Activated naive CD8-positive, alpha-beta T cell (primary cell): Measurements from ENCODE around the gene SLC6A4.

ENCODE experiments used
- H3K27ac Mint-ChIP-seq: one replicate; pipeline ENCODE4 v1.8.0; 2021; ENCODE audit warnings: mixed read lengths
- H3K27me3 Mint-ChIP-seq: one replicate; pipeline ENCODE4 v1.8.0; 2021; ENCODE audit warnings: mixed read lengths
- H3K36me3 Mint-ChIP-seq: one replicate; pipeline ENCODE4 v1.8.0; 2021; ENCODE audit warnings: mixed read lengths
- H3K4me1 Mint-ChIP-seq: one replicate; pipeline ENCODE4 v1.8.0; 2021; ENCODE audit warnings: low read depth, mixed read lengths
- H3K4me3 Mint-ChIP-seq: one replicate; pipeline ENCODE4 v1.8.0; 2021; ENCODE audit warnings: mild to moderate bottlenecking, mixed read lengths
- H3K9me3 Mint-ChIP-seq: one replicate; pipeline ENCODE4 v1.8.0; 2021; ENCODE audit warnings: low read depth, mixed read lengths

The SLC6A4 gene

GRCh38 chr17:30191072-30191471, 44.4 kb downstream of the SLC6A4 start:
- H3K36me3 Mint-ChIP-seq: peaks cover 4% of the 10 kb centered on the region
- H3K9me3 Mint-ChIP-seq: no peaks in the 10 kb centered on the region
- no peak overlapping the region for H3K27ac Mint-ChIP-seq
- no peaks in the 10 kb centered on the region for H3K27me3 Mint-ChIP-seq
- no peak overlapping the region for H3K4me3 Mint-ChIP-seq
- H3K4me1 Mint-ChIP-seq: no peaks in the 10 kb centered on the region

- Mint-ChIP-seq H3K36me3 (peaks cover 13% of the 10 kb centered on the region), H3K9me3 (no peaks in the 10 kb centered on the region), H3K27me3 (no peaks in the 10 kb centered on the region), H3K27ac (peak overlapping the region; percentile 84), H3K4me3 (no peak overlapping the region), H3K4me1 (no peaks in the 10 kb centered on the region)
Measured at GRCh38 chr17:30188211-30188939, 47.1 kb downstream of the SLC6A4 start.

GRCh38 chr17:30187573-30187972, 47.9 kb downstream of the SLC6A4 start:
- peak overlapping the region; percentile 43 for H3K27ac Mint-ChIP-seq
- no peaks in the 10 kb centered on the region for H3K27me3 Mint-ChIP-seq
- peaks cover 15% of the 10 kb centered on the region for H3K36me3 Mint-ChIP-seq
- no peak overlapping the region for H3K4me3 Mint-ChIP-seq
- H3K9me3 Mint-ChIP-seq: no peaks in the 10 kb centered on the region
- H3K4me1 Mint-ChIP-seq: no peaks in the 10 kb centered on the region

GRCh38 chr17:30186761-30187160, 48.7 kb downstream of the SLC6A4 start:
- no peaks in the 10 kb centered on the region for H3K27me3 Mint-ChIP-seq
- H3K27ac Mint-ChIP-seq: no peak overlapping the region
- H3K4me3 Mint-ChIP-seq: no peak overlapping the region
- H3K4me1 Mint-ChIP-seq: no peaks in the 10 kb centered on the region
- H3K36me3 Mint-ChIP-seq: peaks cover 15% of the 10 kb centered on the region
- H3K9me3 Mint-ChIP-seq: no peaks in the 10 kb centered on the region

- no peaks in the 10 kb centered on the region for H3K27me3 Mint-ChIP-seq
Measured at GRCh38 chr17:30176855-30177254, 58.6 kb downstream of the SLC6A4 start.

GRCh38 chr17:30174556-30174955, 60.9 kb downstream of the SLC6A4 start:
- no peaks in the 10 kb centered on the region for H3K9me3 Mint-ChIP-seq
- H3K4me3 Mint-ChIP-seq: no peak overlapping the region
- H3K27ac Mint-ChIP-seq: no peak overlapping the region
- H3K36me3 Mint-ChIP-seq: peaks cover 10% of the 10 kb centered on the region
- peaks cover 13% of the 10 kb centered on the region for H3K4me1 Mint-ChIP-seq
- no peaks in the 10 kb centered on the region for H3K27me3 Mint-ChIP-seq

More at GRCh38 chr17:30176855-30177254, 58.6 kb downstream of the SLC6A4 start:
- Mint-ChIP-seq H3K27ac (no peak overlapping the region), H3K4me1 (peaks cover 7% of the 10 kb centered on the region), H3K4me3 (no peak overlapping the region), H3K36me3 (peaks cover 7% of the 10 kb centered on the region), H3K9me3 (no peaks in the 10 kb centered on the region)

GRCh38 chr17:30173649-30174048, 61.8 kb downstream of the SLC6A4 start:
- no peaks in the 10 kb centered on the region for H3K27me3 Mint-ChIP-seq
- H3K36me3 Mint-ChIP-seq: peaks cover 10% of the 10 kb centered on the region
- H3K4me3 Mint-ChIP-seq: no peak overlapping the region
- no peak overlapping the region for H3K27ac Mint-ChIP-seq
- H3K9me3 Mint-ChIP-seq: no peaks in the 10 kb centered on the region
- H3K4me1 Mint-ChIP-seq: peaks cover 13% of the 10 kb centered on the region

- Mint-ChIP-seq H3K4me1 (peaks cover 13% of the 10 kb centered on the region), H3K36me3 (peaks cover 10% of the 10 kb centered on the region), H3K9me3 (no peaks in the 10 kb centered on the region), H3K27ac (no peak overlapping the region), H3K27me3 (no peaks in the 10 kb centered on the region), H3K4me3 (no peak overlapping the region)
Measured at GRCh38 chr17:30172560-30172959, 62.9 kb downstream of the SLC6A4 start.

- Mint-ChIP-seq H3K27ac (no peak overlapping the region), H3K9me3 (no peaks in the 10 kb centered on the region), H3K4me1 (peaks cover 16% of the 10 kb centered on the region), H3K4me3 (no peak overlapping the region), H3K36me3 (peaks cover 16% of the 10 kb centered on the region), H3K27me3 (no peaks in the 10 kb centered on the region)
Measured at GRCh38 chr17:30170415-30170987, 65.0 kb downstream of the SLC6A4 start.

GRCh38 chr17:30165960-30166359, 69.5 kb downstream of the SLC6A4 start:
- Mint-ChIP-seq H3K36me3 (peaks cover 18% of the 10 kb centered on the region), H3K27me3 (no peaks in the 10 kb centered on the region), H3K27ac (no peak overlapping the region), H3K4me1 (peaks cover 18% of the 10 kb centered on the region), H3K9me3 (no peaks in the 10 kb centered on the region), H3K4me3 (no peak overlapping the region)

GRCh38 chr17:30165147-30165546, 70.3 kb downstream of the SLC6A4 start:
- H3K9me3 Mint-ChIP-seq: no peaks in the 10 kb centered on the region
- H3K27me3 Mint-ChIP-seq: no peaks in the 10 kb centered on the region
- peaks cover 18% of the 10 kb centered on the region for H3K4me1 Mint-ChIP-seq
- H3K4me3 Mint-ChIP-seq: no peak overlapping the region
- H3K36me3 Mint-ChIP-seq: peaks cover 22% of the 10 kb centered on the region
- no peak overlapping the region for H3K27ac Mint-ChIP-seq

- no peak overlapping the region for H3K27ac Mint-ChIP-seq
- peaks cover 27% of the 10 kb centered on the region for H3K36me3 Mint-ChIP-seq
- H3K4me3 Mint-ChIP-seq: no peak overlapping the region
- no peaks in the 10 kb centered on the region for H3K9me3 Mint-ChIP-seq
- no peaks in the 10 kb centered on the region for H3K27me3 Mint-ChIP-seq
- peaks cover 22% of the 10 kb centered on the region for H3K4me1 Mint-ChIP-seq
Measured at GRCh38 chr17:30164531-30164930, 71.0 kb downstream of the SLC6A4 start.

GRCh38 chr17:30161601-30162000, 73.9 kb downstream of the SLC6A4 start:
- Mint-ChIP-seq H3K36me3 (peaks cover 45% of the 10 kb centered on the region), H3K4me3 (no peak overlapping the region), H3K4me1 (peaks cover 42% of the 10 kb centered on the region), H3K27me3 (no peaks in the 10 kb centered on the region), H3K27ac (no peak overlapping the region), H3K9me3 (no peaks in the 10 kb centered on the region)

GRCh38 chr17:30160419-30161172, 74.9 kb downstream of the SLC6A4 start:
- no peak overlapping the region for H3K27ac Mint-ChIP-seq
- H3K9me3 Mint-ChIP-seq: no peaks in the 10 kb centered on the region
- H3K4me3 Mint-ChIP-seq: no peak overlapping the region
- peaks cover 46% of the 10 kb centered on the region for H3K4me1 Mint-ChIP-seq
- H3K36me3 Mint-ChIP-seq: peaks cover 39% of the 10 kb centered on the region
- no peaks in the 10 kb centered on the region for H3K27me3 Mint-ChIP-seq

- no peak overlapping the region for H3K27ac Mint-ChIP-seq
- H3K36me3 Mint-ChIP-seq: peaks cover 34% of the 10 kb centered on the region
- no peak overlapping the region for H3K4me3 Mint-ChIP-seq
Measured at GRCh38 chr17:30158896-30159625, 76.4 kb downstream of the SLC6A4 start.

More at GRCh38 chr17:30158896-30159625, 76.4 kb downstream of the SLC6A4 start:
- no peaks in the 10 kb centered on the region for H3K27me3 Mint-ChIP-seq
- H3K9me3 Mint-ChIP-seq: no peaks in the 10 kb centered on the region
- peaks cover 41% of the 10 kb centered on the region for H3K4me1 Mint-ChIP-seq
